Measurements from ENCODE around the gene ADAMTS12. TPM values are rescaled to one million over a fixed set of nuclear protein-coding genes. Genes with fewer than 3 reads are reported as not detected.

ADAMTS12 gene
- total RNA-seq, 1 donor from 2014 or later, result 0.54 TPM

DNA sequence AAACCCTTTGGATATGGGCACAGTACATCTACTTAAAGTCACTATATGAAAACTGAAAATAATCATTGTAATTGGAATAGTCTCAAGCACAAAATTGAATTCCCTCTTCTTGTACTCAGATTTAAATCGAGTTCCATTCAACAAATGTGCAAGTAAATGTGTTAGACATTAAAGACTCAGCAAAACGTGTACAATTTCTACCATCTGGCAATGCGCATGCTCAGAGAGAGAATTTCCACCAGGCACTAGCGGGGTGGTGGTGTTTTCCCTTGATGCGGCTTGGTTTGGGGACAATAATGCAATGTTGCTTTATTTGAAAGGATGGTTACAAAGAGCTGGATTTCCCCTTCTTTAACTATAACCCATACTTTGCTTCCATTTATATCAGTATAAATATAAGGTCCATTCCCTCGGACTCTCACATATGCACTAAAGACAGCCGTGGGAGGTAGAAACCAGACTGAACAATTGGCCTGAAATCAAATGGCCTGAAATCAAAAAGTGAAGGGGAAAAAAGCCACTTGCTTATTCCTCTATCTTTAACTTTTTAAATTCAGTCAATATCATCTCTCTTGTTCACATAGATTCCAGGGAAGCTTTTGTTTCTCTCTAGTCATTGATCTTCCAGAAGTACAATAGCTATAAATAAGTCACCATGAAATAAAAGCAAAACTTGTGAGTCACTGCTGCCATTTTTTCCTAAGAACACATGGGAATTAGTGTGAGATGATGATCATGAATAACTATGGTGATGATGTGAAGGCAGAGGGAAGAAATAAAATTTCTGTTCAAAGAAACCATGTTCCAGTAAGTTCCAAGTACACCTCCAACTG is 59.2 kb downstream of the ADAMTS12 start:
- Mint-ChIP-seq H3K9me3 (ENCODE audit: unreplicated experiment) (peaks cover 2% of the 10 kb centered on the region), H3K4me3 (ENCODE audit: unreplicated experiment) (no peak overlapping the region), H3K4me1 (ENCODE audit: low read depth, unreplicated experiment) (peaks cover 11% of the 10 kb centered on the region), H3K27me3 (ENCODE audit: unreplicated experiment) (no peaks in the 10 kb centered on the region), H3K36me3 (ENCODE audit: unreplicated experiment) (no peaks in the 10 kb centered on the region), H3K27ac (ENCODE audit: unreplicated experiment) (no peak overlapping the region)
- DNase-seq, result no peak
- TF ChIP-seq, protein P1, sequence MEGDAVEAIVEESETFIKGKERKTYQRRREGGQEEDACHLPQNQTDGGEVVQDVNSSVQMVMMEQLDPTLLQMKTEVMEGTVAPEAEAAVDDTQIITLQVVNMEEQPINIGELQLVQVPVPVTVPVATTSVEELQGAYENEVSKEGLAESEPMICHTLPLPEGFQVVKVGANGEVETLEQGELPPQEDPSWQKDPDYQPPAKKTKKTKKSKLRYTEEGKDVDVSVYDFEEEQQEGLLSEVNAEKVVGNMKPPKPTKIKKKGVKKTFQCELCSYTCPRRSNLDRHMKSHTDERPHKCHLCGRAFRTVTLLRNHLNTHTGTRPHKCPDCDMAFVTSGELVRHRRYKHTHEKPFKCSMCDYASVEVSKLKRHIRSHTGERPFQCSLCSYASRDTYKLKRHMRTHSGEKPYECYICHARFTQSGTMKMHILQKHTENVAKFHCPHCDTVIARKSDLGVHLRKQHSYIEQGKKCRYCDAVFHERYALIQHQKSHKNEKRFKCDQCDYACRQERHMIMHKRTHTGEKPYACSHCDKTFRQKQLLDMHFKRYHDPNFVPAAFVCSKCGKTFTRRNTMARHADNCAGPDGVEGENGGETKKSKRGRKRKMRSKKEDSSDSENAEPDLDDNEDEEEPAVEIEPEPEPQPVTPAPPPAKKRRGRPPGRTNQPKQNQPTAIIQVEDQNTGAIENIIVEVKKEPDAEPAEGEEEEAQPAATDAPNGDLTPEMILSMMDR (IDR thresholded peaks at IDR 0.05; ENCODE audit: partially characterized antibody, unreplicated experiment), result no peak

- Mint-ChIP-seq H3K9me3 (ENCODE audit: unreplicated experiment) (peaks cover 2% of the 10 kb centered on the region), H3K4me3 (ENCODE audit: unreplicated experiment) (no peak overlapping the region), H3K27me3 (ENCODE audit: unreplicated experiment) (no peaks in the 10 kb centered on the region), H3K36me3 (ENCODE audit: unreplicated experiment) (no peaks in the 10 kb centered on the region), H3K4me1 (ENCODE audit: low read depth, unreplicated experiment) (peaks cover 11% of the 10 kb centered on the region), H3K27ac (ENCODE audit: unreplicated experiment) (no peak overlapping the region)
- DNase-seq, result no peak
- TF ChIP-seq, protein P1 (IDR thresholded peaks at IDR 0.05; ENCODE audit: partially characterized antibody, unreplicated experiment), result no peak
These were observed 60.7 kb downstream of the ADAMTS12 start for GRCh38 chr5:33831041-33831440.

- H3K4me1 Mint-ChIP-seq (ENCODE audit: low read depth, unreplicated experiment), result peaks cover 8% of the 10 kb centered on the region
- peak overlapping the region; percentile 13 for H3K4me3 Mint-ChIP-seq (ENCODE audit: unreplicated experiment)
- H3K27me3 Mint-ChIP-seq (ENCODE audit: unreplicated experiment), result no peaks in the 10 kb centered on the region
- no peaks in the 10 kb centered on the region for H3K9me3 Mint-ChIP-seq (ENCODE audit: unreplicated experiment)
- H3K36me3 Mint-ChIP-seq (ENCODE audit: unreplicated experiment), result no peaks in the 10 kb centered on the region
- no peak for DNase-seq
- peak overlapping the region; percentile 59 for H3K27ac Mint-ChIP-seq (ENCODE audit: unreplicated experiment)
- TF ChIP-seq, protein P1 (IDR thresholded peaks at IDR 0.05; ENCODE audit: partially characterized antibody, unreplicated experiment), result no peak
These were observed 62.4 kb downstream of the ADAMTS12 start for GRCh38 chr5:33829430-33829829.

- Mint-ChIP-seq H3K4me1 (ENCODE audit: low read depth, unreplicated experiment) (peaks cover 8% of the 10 kb centered on the region), H3K27me3 (ENCODE audit: unreplicated experiment) (no peaks in the 10 kb centered on the region), H3K9me3 (ENCODE audit: unreplicated experiment) (no peaks in the 10 kb centered on the region), H3K27ac (ENCODE audit: unreplicated experiment) (no peak overlapping the region), H3K36me3 (ENCODE audit: unreplicated experiment) (no peaks in the 10 kb centered on the region), H3K4me3 (ENCODE audit: unreplicated experiment) (no peak overlapping the region)
- DNase-seq, result no peak
- TF ChIP-seq, protein P1 (IDR thresholded peaks at IDR 0.05; ENCODE audit: partially characterized antibody, unreplicated experiment), result no peak
These were observed 63.0 kb downstream of the ADAMTS12 start for GRCh38 chr5:33828626-33829308.

DNA sequence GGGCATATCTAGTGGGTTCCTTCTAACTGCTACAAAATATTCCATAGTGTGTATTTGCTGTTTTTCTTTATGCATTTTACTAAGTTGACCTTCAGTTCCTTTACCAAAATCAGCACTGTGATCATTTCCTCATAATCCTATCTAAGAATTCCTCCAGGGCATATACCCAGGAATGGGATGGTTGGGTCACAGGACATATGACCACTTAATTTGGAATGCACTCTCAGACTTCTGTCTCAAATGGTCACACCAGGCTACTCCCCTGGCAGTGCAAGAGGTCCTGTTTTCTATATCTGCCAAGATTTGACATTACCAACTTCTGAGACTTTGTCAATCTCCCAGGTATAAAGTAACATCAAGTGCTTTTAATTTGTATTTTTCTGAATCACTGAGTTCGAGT is 63.9 kb downstream of the ADAMTS12 start:
- Mint-ChIP-seq H3K9me3 (ENCODE audit: unreplicated experiment) (no peaks in the 10 kb centered on the region), H3K36me3 (ENCODE audit: unreplicated experiment) (no peaks in the 10 kb centered on the region), H3K4me1 (ENCODE audit: low read depth, unreplicated experiment) (peaks cover 8% of the 10 kb centered on the region), H3K27me3 (ENCODE audit: unreplicated experiment) (no peaks in the 10 kb centered on the region), H3K27ac (ENCODE audit: unreplicated experiment) (no peak overlapping the region), H3K4me3 (ENCODE audit: unreplicated experiment) (no peak overlapping the region)
- TF ChIP-seq, protein P1 (IDR thresholded peaks at IDR 0.05; ENCODE audit: partially characterized antibody, unreplicated experiment), result no peak
- DNase-seq, result no peak
